ENCODE measurements around the gene CTDSP2.

GRCh38 chr12:57779736-57780135 lies 66.8 kb downstream of the CTDSP2 start:
- no peak for TF ChIP-seq EZH2 (IDR thresholded peaks at IDR 0.05; ENCODE audit: insufficient read depth, poor library complexity, severe bottlenecking)
- no peak for TF ChIP-seq EZH2phosphoT487 (IDR thresholded peaks at IDR 0.05; ENCODE audit: insufficient read depth, low read depth)

All from GM23248 (cell line).